Loucy (cell line): ENCODE measurements around the gene TNS4.

Source experiments
- EZH2phosphoT487 ChIP-seq: fragments of 200-600 bp; IDR thresholded peaks from 2 replicates; pipeline ENCODE4 v1.6.1; 2018; ENCODE audit warnings: antibody characterized with exemption, mild to moderate bottlenecking, moderate library complexity, borderline replicate concordance
- TF ChIP-seq, protein P1 (sequence below): fragments of 200-600 bp; sonication (generic); conservative IDR thresholded peaks from 2 replicates; pipeline ENCODE4 v1.5.1; 2014; ENCODE audit warnings: mild to moderate bottlenecking, antibody characterized with exemption, low read length

GRCh38 chr17:40453881-40454612 is 47.4 kb downstream of the TNS4 start:
- TF ChIP-seq, protein P1, sequence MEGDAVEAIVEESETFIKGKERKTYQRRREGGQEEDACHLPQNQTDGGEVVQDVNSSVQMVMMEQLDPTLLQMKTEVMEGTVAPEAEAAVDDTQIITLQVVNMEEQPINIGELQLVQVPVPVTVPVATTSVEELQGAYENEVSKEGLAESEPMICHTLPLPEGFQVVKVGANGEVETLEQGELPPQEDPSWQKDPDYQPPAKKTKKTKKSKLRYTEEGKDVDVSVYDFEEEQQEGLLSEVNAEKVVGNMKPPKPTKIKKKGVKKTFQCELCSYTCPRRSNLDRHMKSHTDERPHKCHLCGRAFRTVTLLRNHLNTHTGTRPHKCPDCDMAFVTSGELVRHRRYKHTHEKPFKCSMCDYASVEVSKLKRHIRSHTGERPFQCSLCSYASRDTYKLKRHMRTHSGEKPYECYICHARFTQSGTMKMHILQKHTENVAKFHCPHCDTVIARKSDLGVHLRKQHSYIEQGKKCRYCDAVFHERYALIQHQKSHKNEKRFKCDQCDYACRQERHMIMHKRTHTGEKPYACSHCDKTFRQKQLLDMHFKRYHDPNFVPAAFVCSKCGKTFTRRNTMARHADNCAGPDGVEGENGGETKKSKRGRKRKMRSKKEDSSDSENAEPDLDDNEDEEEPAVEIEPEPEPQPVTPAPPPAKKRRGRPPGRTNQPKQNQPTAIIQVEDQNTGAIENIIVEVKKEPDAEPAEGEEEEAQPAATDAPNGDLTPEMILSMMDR: no peak
- no peak for TF ChIP-seq EZH2phosphoT487
